ENCODE measurements around the gene SP2. TPM values are rescaled to one million over a fixed set of nuclear protein-coding genes. Genes with fewer than 3 reads are reported as not detected.

Gene SP2
- total and polyA plus RNA-seq, 2 of the 13 experiments (the other 11 are each of a cell fraction or from before 2014, with no cell fraction given): 1.4 to 4.8 TPM

- TF ChIP-seq, protein P1, sequence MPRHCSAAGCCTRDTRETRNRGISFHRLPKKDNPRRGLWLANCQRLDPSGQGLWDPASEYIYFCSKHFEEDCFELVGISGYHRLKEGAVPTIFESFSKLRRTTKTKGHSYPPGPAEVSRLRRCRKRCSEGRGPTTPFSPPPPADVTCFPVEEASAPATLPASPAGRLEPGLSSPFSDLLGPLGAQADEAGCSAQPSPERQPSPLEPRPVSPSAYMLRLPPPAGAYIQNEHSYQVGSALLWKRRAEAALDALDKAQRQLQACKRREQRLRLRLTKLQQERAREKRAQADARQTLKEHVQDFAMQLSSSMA (CRISPR knock-in tag; IDR thresholded peaks at IDR 0.05): 0 out of 2 replicates have a peak, but pooled peaks have one; percentile 1
- TF ChIP-seq ZNF780A (CRISPR knock-in tag; IDR thresholded peaks at IDR 0.05): 0 out of 2 replicates have a peak, but pooled peaks have one; percentile 71
- no peak for TF ChIP-seq ATF7-NPFF (CRISPR knock-in tag; IDR thresholded peaks at IDR 0.05; ENCODE audit: low read depth)
- TF ChIP-seq ZNF383 (CRISPR knock-in tag; IDR thresholded peaks at IDR 0.05; ENCODE audit: borderline replicate concordance): peak; percentile 93; the same call in 1 of the 2 replicates
- 0 out of 2 replicates have a peak, but pooled peaks have one; percentile 5 for TF ChIP-seq RNF219 (CRISPR knock-in tag; IDR thresholded peaks at IDR 0.05)
- TF ChIP-seq, protein P2, sequence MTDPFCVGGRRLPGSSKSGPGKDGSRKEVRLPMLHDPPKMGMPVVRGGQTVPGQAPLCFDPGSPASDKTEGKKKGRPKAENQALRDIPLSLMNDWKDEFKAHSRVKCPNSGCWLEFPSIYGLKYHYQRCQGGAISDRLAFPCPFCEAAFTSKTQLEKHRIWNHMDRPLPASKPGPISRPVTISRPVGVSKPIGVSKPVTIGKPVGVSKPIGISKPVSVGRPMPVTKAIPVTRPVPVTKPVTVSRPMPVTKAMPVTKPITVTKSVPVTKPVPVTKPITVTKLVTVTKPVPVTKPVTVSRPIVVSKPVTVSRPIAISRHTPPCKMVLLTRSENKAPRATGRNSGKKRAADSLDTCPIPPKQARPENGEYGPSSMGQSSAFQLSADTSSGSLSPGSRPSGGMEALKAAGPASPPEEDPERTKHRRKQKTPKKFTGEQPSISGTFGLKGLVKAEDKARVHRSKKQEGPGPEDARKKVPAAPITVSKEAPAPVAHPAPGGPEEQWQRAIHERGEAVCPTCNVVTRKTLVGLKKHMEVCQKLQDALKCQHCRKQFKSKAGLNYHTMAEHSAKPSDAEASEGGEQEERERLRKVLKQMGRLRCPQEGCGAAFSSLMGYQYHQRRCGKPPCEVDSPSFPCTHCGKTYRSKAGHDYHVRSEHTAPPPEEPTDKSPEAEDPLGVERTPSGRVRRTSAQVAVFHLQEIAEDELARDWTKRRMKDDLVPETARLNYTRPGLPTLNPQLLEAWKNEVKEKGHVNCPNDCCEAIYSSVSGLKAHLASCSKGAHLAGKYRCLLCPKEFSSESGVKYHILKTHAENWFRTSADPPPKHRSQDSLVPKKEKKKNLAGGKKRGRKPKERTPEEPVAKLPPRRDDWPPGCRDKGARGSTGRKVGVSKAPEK (CRISPR knock-in tag; IDR thresholded peaks at IDR 0.05; ENCODE audit: borderline replicate concordance): peak; percentile 28; the same call in 1 of the 2 replicates
- no peak for TF ChIP-seq ZFP36L1 (CRISPR knock-in tag; IDR thresholded peaks at IDR 0.05)
- TF ChIP-seq TBL1XR1 (IDR thresholded peaks at IDR 0.05; ENCODE audit: borderline replicate concordance, low read length, partially characterized antibody): no peak
- TF ChIP-seq ETS1 (CRISPR knock-in tag; IDR thresholded peaks at IDR 0.05): no peak
- no peak; the same call in 1 of the 2 replicates for TF ChIP-seq ZSCAN29 (CRISPR knock-in tag; conservative IDR thresholded peaks at IDR 0.05)
- TF ChIP-seq ISX (CRISPR knock-in tag; conservative IDR thresholded peaks at IDR 0.05): no peak
- TF ChIP-seq ZNF292 (CRISPR knock-in tag; IDR thresholded peaks at IDR 0.05; ENCODE audit: borderline replicate concordance, low read depth): no peak
- no peak for TF ChIP-seq ZNF709 (CRISPR knock-in tag; IDR thresholded peaks at IDR 0.05)
- TF ChIP-seq REST (IDR thresholded peaks at IDR 0.05; ENCODE audit: borderline replicate concordance in 1 of 2, low read depth in 1 of 2, low read length in 2 of 2): 0 out of 4 replicates have a peak, but pooled peaks of 1 of the 2 experiments have one; percentile 37
- no peak for TF ChIP-seq TEAD2 (CRISPR knock-in tag; IDR thresholded peaks at IDR 0.05)
- peak; percentile 65 for TF ChIP-seq ZSCAN25 (CRISPR knock-in tag; IDR thresholded peaks at IDR 0.05)
Observed at GRCh38 chr17:47969930-47970724, 74.1 kb downstream of the SP2 start (continued).

All from HepG2 (cell line).